ENCODE measurements around the gene FZD1.

GRCh38 chr7:91226411-91226810, 37.8 kb upstream of the FZD1 start:
- no peak for TF ChIP-seq CTCF (conservative IDR thresholded peaks at IDR 0.05; ENCODE audit: low read depth, low read length)
- TF ChIP-seq POLR2A (IDR thresholded peaks at IDR 0.05; ENCODE audit: low read depth, low read length), result no peak
- no peak for TF ChIP-seq USF2 (IDR thresholded peaks at IDR 0.05; ENCODE audit: low read depth, low read length)
- TF ChIP-seq BHLHE40 (IDR thresholded peaks at IDR 0.05; ENCODE audit: low read depth, low read length), result no peak
- TF ChIP-seq MXI1 (IDR thresholded peaks at IDR 0.05; ENCODE audit: borderline replicate concordance, low read depth, low read length), result no peak
- no peak for TF ChIP-seq MAZ (IDR thresholded peaks at IDR 0.05; ENCODE audit: borderline replicate concordance, low read depth, low read length)
- TF ChIP-seq RFX5 (IDR thresholded peaks at IDR 0.05; ENCODE audit: low read depth, low read length), result no peak
- no peak for TF ChIP-seq NFE2L2 (IDR thresholded peaks at IDR 0.05; ENCODE audit: low read depth, low read length)
- no peak for TF ChIP-seq RAD21 (IDR thresholded peaks at IDR 0.05; ENCODE audit: low read length)
